SK-N-MC (cell line): Measurements from ENCODE around the gene LEFTY1.
"Not testable (repeated sequence)": the region's sequence is repeated elsewhere in the genome, so short reads cannot be mapped to it uniquely, and the experiment has no call there.

Experiments used
- EZH2 ChIP-seq: fragments of 200-600 bp; sonication (generic); IDR thresholded peaks from one replicate; pipeline ENCODE4 v1.6.1; 2017; ENCODE audit warnings: antibody characterized with exemption
- POLR2AphosphoS5 ChIP-seq: IDR thresholded peaks from 2 replicates; pipeline ENCODE4 v1.6.1; 2012; ENCODE audit warnings: mild to moderate bottlenecking, low read depth, low read length, borderline replicate concordance

DNA sequence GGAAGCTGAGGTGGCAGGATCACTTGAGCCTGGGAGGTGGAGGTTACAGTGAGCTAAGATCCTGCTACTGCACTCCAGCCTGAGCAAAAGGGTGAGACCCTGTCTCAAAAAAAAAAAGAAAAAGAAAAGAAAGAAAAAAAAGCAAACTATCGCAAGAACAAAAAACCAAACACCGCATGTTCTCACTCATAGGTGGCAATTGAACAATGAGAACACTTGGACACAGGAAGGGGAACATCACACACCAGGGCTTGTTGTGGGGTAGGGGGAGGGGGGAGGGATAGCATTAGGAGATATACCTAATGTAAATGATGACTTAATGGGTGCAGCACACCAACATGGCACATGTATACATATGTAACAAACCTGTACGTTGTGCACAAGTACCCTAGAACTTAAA lies 40.5 kb upstream of the LEFTY1 start:
- TF ChIP-seq EZH2, POLR2AphosphoS5: not testable (repeated sequence)
